ENCODE data around the gene ZBTB42.

Gene ZBTB42

GRCh38 chr14:104769324-104770071, 31.4 kb upstream of the ZBTB42 start:
- DNase-seq, result no peak

GRCh38 chr14:104770072-104770579, 30.8 kb upstream of the ZBTB42 start:
- no peak for DNase-seq

GRCh38 chr14:104770851-104771272, 30.0 kb upstream of the ZBTB42 start:
- DNase-seq, result no peak

- DNase-seq, result no peak
Observed at GRCh38 chr14:104771374-104771773, 29.5 kb upstream of the ZBTB42 start.

GRCh38 chr14:104771918-104772706, 28.8 kb upstream of the ZBTB42 start:
- DNase-seq, result no peak

GRCh38 chr14:104772707-104773504, 28.0 kb upstream of the ZBTB42 start:
- no peak for DNase-seq

GRCh38 chr14:104773505-104774452, 27.1 kb upstream of the ZBTB42 start:
- DNase-seq, result no peak

GRCh38 chr14:104774453-104775072, 26.3 kb upstream of the ZBTB42 start:
- no peak for DNase-seq

- DNase-seq, result no peak
Observed at GRCh38 chr14:104775073-104775489, 25.8 kb upstream of the ZBTB42 start.

GRCh38 chr14:104776481-104776880, 24.4 kb upstream of the ZBTB42 start:
- DNase-seq, result no peak

GRCh38 chr14:104776961-104777807, 23.7 kb upstream of the ZBTB42 start:
- no peak for DNase-seq

GRCh38 chr14:104777808-104778249, 23.1 kb upstream of the ZBTB42 start:
- DNase-seq, result no peak

- no peak for DNase-seq
Observed at GRCh38 chr14:104778694-104779331, 22.1 kb upstream of the ZBTB42 start.

- no peak for DNase-seq
Observed at GRCh38 chr14:104779776-104780512, 21.0 kb upstream of the ZBTB42 start.

GRCh38 chr14:104780513-104781030, 20.3 kb upstream of the ZBTB42 start:
- no peak for DNase-seq

- no peak for DNase-seq
Observed at GRCh38 chr14:104781271-104782077, 19.4 kb upstream of the ZBTB42 start.

GRCh38 chr14:104782086-104782807, 18.7 kb upstream of the ZBTB42 start:
- no peak for DNase-seq

Measured in right hindlimb (tissue), 1 donor.